HepG2 (cell line): Measurements from ENCODE around the gene PPP6R2. TPM values are rescaled to one million over a fixed set of nuclear protein-coding genes. Genes with fewer than 3 reads are reported as not detected.

Source experiments
- AGO2 ChIP-seq: fragments of 200-400 bp; formaldehyde crosslinking; optimal IDR thresholded peaks from 2 replicates; pipeline ENCODE3; 2017; ENCODE audit warnings: mild to moderate bottlenecking, low read depth, low read length, moderate library complexity
- ATF4 ChIP-seq, 2 experiments: fragments of 450-650 bp in 1 of 2; sonication (generic) in 1 of 2; formaldehyde crosslinking; IDR thresholded peaks; 2 replicates each; pipeline versions ENCODE4 v1.5.0 to v1.8.0; 2020 to 2022; ENCODE audit warnings: mild to moderate bottlenecking in 1 of 2, missing genetic modification reagents in 1 of 2
- ETV5 ChIP-seq: IDR thresholded peaks from 2 replicates; pipeline ENCODE4 v1.6.1; 2018; ENCODE audit warnings: missing biosample characterization, missing genetic modification reagents, inconsistent platforms, borderline replicate concordance
- GABPB1 ChIP-seq: IDR thresholded peaks from 2 replicates; pipeline ENCODE4 v1.6.1; 2016; ENCODE audit warnings: mild to moderate bottlenecking, missing genetic modification reagents, moderate library complexity, missing compliant biosample characterization
- HIC2 ChIP-seq: sonication (generic); formaldehyde crosslinking; IDR thresholded peaks from 2 replicates; pipeline ENCODE4 v1.9.0; 2022; ENCODE audit warnings: low read depth, missing genetic modification reagents
- HOXA3 ChIP-seq: sonication (generic); formaldehyde crosslinking; IDR thresholded peaks from 2 replicates; pipeline ENCODE4 v1.5.0; 2020; ENCODE audit warnings: missing genetic modification reagents
- ISL2 ChIP-seq: sonication (generic); formaldehyde crosslinking; IDR thresholded peaks from 2 replicates; pipeline ENCODE4 v1.5.0; 2020; ENCODE audit warnings: missing genetic modification reagents
- LCORL ChIP-seq, 2 experiments: fragments of 450-650 bp in 1 of 2; sonication (generic) in 1 of 2; formaldehyde crosslinking in 1 of 2; IDR thresholded peaks; 2 replicates each; pipeline versions ENCODE4 v1.5.0 to v1.6.1; 2017 to 2020; ENCODE audit warnings: antibody characterized with exemption in 1 of 2, missing genetic modification reagents in 1 of 2
- NPAS2 ChIP-seq: sonication (generic); formaldehyde crosslinking; IDR thresholded peaks from 2 replicates; pipeline ENCODE4 v1.8.0; 2022; ENCODE audit warnings: mild to moderate bottlenecking, missing genetic modification reagents, borderline replicate concordance
- NR2F6 ChIP-seq, 2 experiments: IDR thresholded peaks; 2 replicates each; pipeline ENCODE4 v1.6.1; 2016; ENCODE audit warnings: antibody characterized with exemption in 1 of 2, mild to moderate bottlenecking in 1 of 2
- PHF20 ChIP-seq: sonication (generic); formaldehyde crosslinking; IDR thresholded peaks from 2 replicates; pipeline ENCODE4 v1.5.0; 2020; ENCODE audit warnings: mild to moderate bottlenecking, missing genetic modification reagents
- PHF8 ChIP-seq: sonication (generic); formaldehyde crosslinking; IDR thresholded peaks from 2 replicates; pipeline ENCODE4 v1.5.0; 2020; ENCODE audit warnings: missing genetic modification reagents
- POLR2G ChIP-seq: fragments of 200-400 bp; formaldehyde crosslinking; IDR thresholded peaks from 2 replicates; pipeline ENCODE4 v1.6.1; 2018; ENCODE audit warnings: mild to moderate bottlenecking, low read depth, low read length, moderate library complexity
- PPARG ChIP-seq: conservative IDR thresholded peaks from 2 replicates; pipeline ENCODE4 v1.6.1; 2016; ENCODE audit warnings: missing biosample characterization, missing genetic modification reagents
- RXRB ChIP-seq: IDR thresholded peaks from 2 replicates; pipeline ENCODE4 v1.6.1; 2016; ENCODE audit warnings: borderline replicate concordance, missing genetic modification reagents, missing compliant biosample characterization
- SAFB2 ChIP-seq: sonication (generic); formaldehyde crosslinking; IDR thresholded peaks from 2 replicates; pipeline ENCODE4 v1.5.1; 2020; ENCODE audit warnings: missing genetic modification reagents, low read depth, mild to moderate bottlenecking, borderline replicate concordance
- SYNCRIP ChIP-seq: fragments of 200-400 bp; formaldehyde crosslinking; IDR thresholded peaks from 2 replicates; pipeline ENCODE4 v1.6.1; 2018; ENCODE audit warnings: mild to moderate bottlenecking, low read depth, low read length; ENCODE audit not compliant: insufficient read depth
- TFAP4 ChIP-seq: sonication (generic); IDR thresholded peaks from 2 replicates; pipeline ENCODE4 v1.6.1; 2016; ENCODE audit warnings: low read depth, borderline replicate concordance
- THAP11 ChIP-seq: IDR thresholded peaks from 2 replicates; pipeline ENCODE4 v1.6.1; 2016; ENCODE audit warnings: missing biosample characterization, missing genetic modification reagents
- ZBTB7A ChIP-seq: sonication (generic); formaldehyde crosslinking; IDR thresholded peaks from 2 replicates; pipeline ENCODE4 v1.8.0; 2022; ENCODE audit warnings: mild to moderate bottlenecking, missing genetic modification reagents
- ZBTB7B ChIP-seq: sonication (generic); formaldehyde crosslinking; IDR thresholded peaks from 2 replicates; pipeline ENCODE4 v1.4.0; 2020; ENCODE audit warnings: missing genetic modification reagents
- ZNF230 ChIP-seq: sonication (generic); formaldehyde crosslinking; IDR thresholded peaks from 2 replicates; pipeline ENCODE4 v1.4.0; 2020; ENCODE audit warnings: mild to moderate bottlenecking, missing genetic modification reagents
- ZSCAN31 ChIP-seq: sonication (generic); formaldehyde crosslinking; IDR thresholded peaks from 2 replicates; pipeline ENCODE4 v1.5.0; 2020; ENCODE audit warnings: low read depth, mild to moderate bottlenecking, missing genetic modification reagents
- polyA plus RNA-seq, 8 experiments: library from polyadenylated mRNA; depleted of rRNA in 3 of 8; stranded (reverse) in 7 of 8; unstranded in 1 of 8; fragments of >200 nt; fragmentation: Illumina TruSeq in 4 of 8; extraction: Trizol in 4 of 8; gene quantifications; 2 replicates each; pipeline versions ENCODE4 v1.2.1 to v1.2.3, GENCODE V29; 2011 to 2016; ENCODE audit warnings: low read depth in 4 of 8, missing spikeins in 1 of 8, mixed read lengths in 1 of 8; ENCODE audit not compliant: insufficient read depth in 1 of 8
- total RNA-seq, 5 experiments: library from RNA; depleted of rRNA; stranded (reverse); fragments of >200 nt; fragmentation: Illumina TruSeq; extraction: Trizol; gene quantifications; 2 replicates each; pipeline ENCODE4 v1.2.3, GENCODE V29; 2016; ENCODE audit warnings: low read depth in 1 of 5

PPP6R2 gene
- total and polyA plus RNA-seq, 2 of the 13 experiments (the other 11 are each of a cell fraction or from before 2014, with no cell fraction given) = 55.0 to 102 TPM

- 0 out of 2 replicates have a peak, but pooled peaks have one; percentile 9 for TF ChIP-seq PHF20 (CRISPR knock-in tag)
- no peak for TF ChIP-seq SAFB2
- no peak for TF ChIP-seq ATF4 (CRISPR knock-in tag; IDR thresholded peaks at IDR 0.05)
- TF ChIP-seq ZBTB7B (CRISPR knock-in tag) = peak; percentile 68; the same call in 1 of the 2 replicates
- TF ChIP-seq THAP11 (CRISPR knock-in tag) = 0 out of 2 replicates have a peak, but pooled peaks have one; percentile 18
- no peak for TF ChIP-seq NR2F6 (IDR thresholded peaks at IDR 0.05)
- TF ChIP-seq NR2F6 (CRISPR knock-in tag; IDR thresholded peaks at IDR 0.05) = 0 out of 2 replicates have a peak, but pooled peaks have one; percentile 17
- TF ChIP-seq PHF8 (CRISPR knock-in tag) = peak; percentile 33; the same call in 1 of the 2 replicates
- TF ChIP-seq NPAS2 (CRISPR knock-in tag) = no peak
- 0 out of 2 replicates have a peak, but pooled peaks have one; percentile 16 for TF ChIP-seq PPARG
- TF ChIP-seq RXRB (CRISPR knock-in tag) = 0 out of 2 replicates have a peak, but pooled peaks have one; percentile 8
- TF ChIP-seq SYNCRIP = no peak
- 0 out of 2 replicates have a peak, but pooled peaks have one; percentile 16 for TF ChIP-seq ZSCAN31 (CRISPR knock-in tag)
- TF ChIP-seq HOXA3 (CRISPR knock-in tag) = no peak
- TF ChIP-seq TFAP4 = peak; percentile 94
- no peak for TF ChIP-seq ZNF230 (CRISPR knock-in tag)
- peak; percentile 67 for TF ChIP-seq POLR2G
- peak; percentile 71 for TF ChIP-seq HIC2
- TF ChIP-seq LCORL (IDR thresholded peaks at IDR 0.05) = no peak
- TF ChIP-seq LCORL (CRISPR knock-in tag; IDR thresholded peaks at IDR 0.05) = peak; percentile 53; the same call in 1 of the 2 replicates
- TF ChIP-seq ISL2 (CRISPR knock-in tag) = no peak
- peak; percentile 50; the same call in 1 of the 2 replicates for TF ChIP-seq ETV5 (CRISPR knock-in tag)
- peak; percentile 80 for TF ChIP-seq GABPB1 (CRISPR knock-in tag)
- peak; percentile 9 for TF ChIP-seq AGO2
- peak; percentile 30; the same call in 1 of the 2 replicates for TF ChIP-seq ZBTB7A (CRISPR knock-in tag)
Observed at GRCh38 chr22:50305923-50306566, 37.1 kb upstream of the PPP6R2 start (continued).
